CD1c-positive myeloid dendritic cell (primary cell): ENCODE data around the gene NUPR1.
"Not testable (repeated sequence)": the region's sequence is repeated elsewhere in the genome, so short reads cannot be mapped to it uniquely, and the experiment has no call there.

Experiments used
- DNase-seq: peaks from one replicate; pipeline ENCODE4 v3.0.0-alpha.2; 2016; ENCODE audit errors: extremely low spot score

Gene NUPR1

GRCh38 chr16:28554634-28555423 lies 16.1 kb upstream of the NUPR1 start:
- no peak for DNase-seq

DNA sequence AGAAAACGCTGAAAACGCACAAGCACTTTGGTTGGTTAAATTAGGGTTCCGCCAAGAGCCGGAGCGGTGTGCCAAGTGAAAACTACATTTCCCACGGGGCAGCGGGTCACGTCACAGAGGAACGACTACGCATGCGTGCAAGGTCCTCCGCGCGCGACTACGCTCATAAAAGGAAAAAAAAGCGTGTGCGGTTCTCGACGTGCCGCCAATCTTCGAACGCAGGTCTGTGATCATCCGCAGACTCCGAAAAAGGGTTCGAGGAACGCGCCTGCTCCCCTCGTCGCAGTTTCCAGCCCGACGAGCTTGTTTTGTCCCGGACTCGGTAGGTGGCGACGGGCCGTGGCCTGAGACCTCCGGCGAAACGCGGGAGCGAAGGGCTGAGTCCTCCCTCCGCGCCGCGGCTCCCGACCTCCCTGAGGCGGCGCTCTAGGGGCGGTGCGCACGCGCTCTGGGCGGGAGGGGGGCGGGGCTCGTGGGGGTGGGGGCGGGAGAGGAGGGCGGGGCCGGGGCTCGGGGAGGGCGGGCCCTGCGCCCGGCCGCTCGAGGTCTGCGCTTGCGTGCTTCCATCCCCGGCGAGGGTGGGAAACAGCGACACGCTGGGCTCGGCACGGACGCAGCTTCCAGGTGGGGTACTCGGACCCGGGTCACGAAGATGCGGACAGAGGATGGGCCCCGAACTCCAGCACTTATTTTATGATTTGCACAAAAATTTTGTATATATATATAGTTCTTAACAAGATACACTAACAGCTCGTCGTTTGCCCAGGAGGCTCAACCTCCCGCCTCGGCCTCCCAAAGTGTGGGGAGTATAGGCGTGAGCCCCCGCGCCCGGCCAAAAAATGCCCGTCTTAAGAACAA lies 15.2 kb upstream of the NUPR1 start, which contains the start of gene SGF29:
SGF29 (plus strand) TSS at position 145 of the 858 bp plus-strand sequence. CDS start 27,150 bp downstream, outside the sequence.
- DNase-seq = peak; percentile 97

DNA sequence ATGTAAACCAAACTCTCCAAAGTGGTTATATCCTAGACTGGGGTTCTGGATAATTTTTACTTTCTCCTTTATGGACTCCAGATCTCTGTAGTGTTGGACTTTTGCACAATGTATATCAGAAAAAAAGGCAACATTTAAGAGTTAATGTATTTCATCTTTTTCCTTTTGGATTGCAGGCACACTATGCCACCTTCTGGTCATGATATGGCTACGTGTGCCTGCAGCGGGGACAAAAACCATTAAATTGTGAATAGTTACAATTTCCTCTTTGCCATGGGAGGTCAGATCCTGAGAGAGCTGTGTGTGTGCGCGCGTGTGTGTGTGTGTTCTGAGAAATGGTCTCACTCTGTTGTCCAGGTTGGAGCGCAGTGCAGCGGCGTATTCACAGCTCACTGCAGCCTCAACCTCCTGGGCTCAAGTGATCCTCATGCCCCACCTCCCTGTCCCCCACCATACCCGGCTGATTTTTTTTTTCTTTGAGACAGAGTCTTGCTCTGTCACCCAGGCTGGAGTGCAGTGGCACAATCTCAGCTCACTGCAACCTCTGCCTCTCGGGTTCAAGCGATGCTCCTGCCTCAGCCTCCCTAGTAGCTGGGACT lies 10.6 kb upstream of the NUPR1 start:
- peak; percentile 64 for DNase-seq

GRCh38 chr16:28548306-28548802 lies 9.6 kb upstream of the NUPR1 start:
- no peak for DNase-seq

DNA sequence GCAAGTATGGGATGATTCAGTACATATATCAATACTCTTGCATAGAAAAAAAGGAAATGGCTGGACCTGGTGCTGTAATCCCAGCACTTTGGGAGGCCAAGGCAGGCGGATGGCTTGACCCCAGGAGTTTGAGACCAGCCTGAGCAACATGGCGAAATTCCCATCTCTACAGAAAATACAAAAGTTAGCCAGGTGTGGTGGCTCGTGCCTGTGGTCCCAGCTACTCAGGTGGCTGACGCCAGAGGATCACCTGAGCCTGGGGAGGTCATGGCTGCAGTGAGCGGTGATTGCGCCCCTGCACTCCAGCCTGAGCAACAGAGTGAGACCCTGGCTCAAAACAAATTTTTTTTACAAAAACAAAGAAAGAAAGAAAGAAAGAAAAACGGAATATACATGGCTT lies 7.9 kb upstream of the NUPR1 start:
- no peak for DNase-seq

DNA sequence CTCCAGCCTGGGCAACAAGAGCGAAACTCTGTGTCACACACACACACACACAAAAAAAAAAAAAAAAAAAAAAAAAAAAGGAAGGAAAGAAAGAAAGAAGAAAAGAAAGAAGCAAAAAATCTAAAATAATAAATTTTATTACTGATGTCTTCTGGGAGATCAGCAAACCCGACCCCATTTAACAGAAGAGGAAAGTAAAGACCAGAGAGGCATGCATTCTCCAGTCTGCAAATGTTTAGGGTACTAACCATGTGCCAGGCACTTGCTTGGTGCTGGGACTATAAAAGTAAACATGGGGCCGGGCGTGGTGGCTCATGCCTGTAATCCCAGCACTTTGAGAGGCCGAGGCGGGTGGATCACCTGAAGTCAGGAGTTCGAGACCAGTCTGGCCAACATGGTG lies 7.2 kb upstream of the NUPR1 start:
- not testable (repeated sequence) for DNase-seq

DNA sequence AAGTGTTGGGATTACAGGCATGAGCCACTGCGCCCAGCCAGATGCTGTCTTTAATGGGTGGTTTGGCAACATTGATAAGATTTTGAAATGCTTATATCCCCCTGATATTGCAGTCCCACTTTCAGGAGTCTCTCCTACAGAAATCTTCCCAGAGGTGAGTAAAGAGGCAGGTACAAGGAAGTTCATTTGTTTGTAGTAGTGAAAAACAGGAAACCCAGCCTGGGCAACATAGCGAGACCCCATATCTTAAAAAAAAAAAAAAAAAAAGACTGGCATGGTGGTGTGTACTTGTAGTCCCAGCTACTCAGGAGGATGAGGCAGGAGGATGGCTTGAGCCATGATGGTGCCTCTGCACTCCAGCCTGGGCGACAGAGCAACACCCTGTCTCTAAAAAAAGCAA lies 6.2 kb upstream of the NUPR1 start:
- no peak for DNase-seq

GRCh38 chr16:28543072-28543471 lies 4.3 kb upstream of the NUPR1 start:
- peak; percentile 89 for DNase-seq

GRCh38 chr16:28542646-28543045 lies 3.9 kb upstream of the NUPR1 start:
- no peak for DNase-seq

GRCh38 chr16:28540346-28540745 lies 1.6 kb upstream of the NUPR1 start:
- DNase-seq = no peak

DNA sequence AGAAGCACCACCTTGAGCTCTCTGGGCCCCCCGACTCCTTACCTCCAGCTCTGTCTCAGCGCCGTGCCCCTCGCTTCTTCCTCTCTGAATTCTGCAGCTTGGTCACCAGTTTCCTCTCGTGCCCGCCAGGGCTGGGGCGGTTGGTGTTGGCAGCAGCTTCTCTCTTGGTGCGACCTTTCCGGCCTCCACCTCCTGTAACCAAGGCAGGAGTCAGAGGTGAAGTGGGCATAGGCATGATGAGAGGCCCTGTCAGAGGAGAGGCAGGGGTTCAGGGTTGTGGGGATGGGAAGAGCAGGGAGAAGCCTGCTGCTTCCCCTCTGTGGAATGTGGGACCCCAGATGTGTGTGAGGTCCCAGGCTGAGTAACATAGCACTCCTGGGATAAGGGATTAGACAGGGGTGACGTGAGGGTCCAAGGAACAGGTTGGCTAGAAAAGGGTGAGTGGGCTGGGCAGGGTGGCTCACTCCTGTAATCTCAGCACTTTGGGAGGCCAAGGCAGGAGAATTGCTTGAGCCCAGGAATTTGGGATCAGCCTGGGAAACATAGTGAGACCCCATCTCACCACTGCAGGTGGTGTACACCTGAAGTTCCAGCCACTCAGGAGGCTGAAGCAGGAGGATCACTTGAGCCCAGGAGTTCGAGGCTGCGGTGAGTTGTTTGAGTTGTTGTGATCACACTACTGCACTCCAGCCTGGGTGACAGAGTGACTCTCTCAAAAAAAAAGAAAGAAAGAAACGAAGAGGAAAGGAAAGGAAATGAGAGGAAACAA lies 626 bp downstream of the NUPR1 start:
- no peak for DNase-seq

GRCh38 chr16:28537076-28537475 lies 1.7 kb downstream of the NUPR1 start:
- no peak for DNase-seq

GRCh38 chr16:28534542-28535373 lies 4.0 kb downstream of the NUPR1 start:
- DNase-seq = peak; percentile 92

GRCh38 chr16:28532940-28533647 lies 5.7 kb downstream of the NUPR1 start:
- DNase-seq = no peak

DNA sequence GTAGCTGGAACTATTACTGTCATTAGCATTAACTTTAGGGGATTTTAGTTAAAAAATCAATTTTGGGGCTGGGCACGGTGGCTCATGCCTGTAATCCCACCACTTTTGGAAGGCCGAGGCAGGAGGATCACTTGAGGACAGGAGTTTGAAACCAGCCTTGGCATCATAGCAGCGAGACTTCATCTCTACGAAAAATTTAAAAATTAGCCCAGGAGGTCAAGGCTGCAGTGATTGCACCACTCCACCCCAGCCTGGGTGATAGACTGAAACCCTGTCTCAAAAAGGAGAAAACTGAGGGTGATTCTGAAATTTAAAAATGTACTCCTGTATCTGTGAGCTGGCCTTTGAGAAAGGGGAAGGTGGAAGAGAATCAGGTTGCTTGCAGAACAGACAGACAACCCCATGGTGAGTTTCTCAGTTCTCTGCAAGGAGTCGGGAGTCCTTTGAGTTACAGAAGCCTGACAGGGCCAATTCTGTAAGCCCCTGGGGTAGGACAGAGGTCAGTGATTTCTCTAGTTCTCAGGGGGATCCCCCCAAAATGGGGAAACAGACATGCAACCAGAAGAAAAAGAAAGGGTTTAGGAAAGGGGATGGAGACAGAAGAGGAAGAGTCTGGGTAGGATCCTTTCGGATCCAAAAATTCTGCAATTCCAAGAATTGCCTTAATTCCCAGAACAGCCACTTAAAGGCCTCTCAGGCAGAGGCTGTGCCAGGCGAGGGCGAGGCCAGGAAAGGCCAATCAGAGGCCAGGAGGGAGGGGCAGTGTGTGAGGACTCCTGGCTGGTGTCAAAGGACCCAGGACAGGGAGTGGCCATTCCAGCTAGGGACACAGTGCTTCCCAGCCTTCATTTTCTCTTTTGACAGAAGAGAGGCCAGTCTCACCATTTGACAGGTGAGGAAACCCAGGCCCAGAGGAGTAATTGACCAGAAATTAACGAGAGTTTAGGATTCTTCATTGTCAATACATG lies 6.7 kb downstream of the NUPR1 start:
- peak; percentile 57 for DNase-seq

GRCh38 chr16:28529124-28529523 lies 9.7 kb downstream of the NUPR1 start:
- no peak for DNase-seq

DNA sequence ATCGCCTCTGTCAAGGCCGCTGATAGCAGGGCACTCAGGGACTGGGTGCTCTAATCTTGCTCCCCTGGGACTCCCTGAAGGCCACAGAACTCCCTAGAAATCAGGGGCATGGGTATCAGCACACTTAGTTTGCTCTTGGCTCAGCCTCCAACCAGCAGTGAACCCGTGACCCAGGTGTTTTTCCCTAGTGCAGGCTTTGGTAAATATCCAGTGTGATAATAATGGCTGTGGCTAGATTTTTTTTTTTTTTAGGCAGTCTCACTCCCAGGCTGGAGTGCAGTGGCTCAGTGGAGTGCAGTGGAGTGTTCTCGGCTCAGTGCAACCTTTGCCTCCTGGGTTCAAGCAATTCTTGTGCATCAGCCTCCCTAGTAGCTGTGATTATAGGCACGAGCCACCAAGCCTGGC lies 10.3 kb downstream of the NUPR1 start:
- DNase-seq = no peak

GRCh38 chr16:28527985-28528384 lies 10.8 kb downstream of the NUPR1 start:
- no peak for DNase-seq
